ENCODE data around the gene CANT1.

The CANT1 gene

GRCh38 chr17:79007504-79008381 is 1.8 kb downstream of the CANT1 start:
- DNase-seq = no peak

GRCh38 chr17:79006794-79007503 is 2.6 kb downstream of the CANT1 start:
- no peak for DNase-seq

- no peak for DNase-seq
Observed at GRCh38 chr17:79006046-79006445, 3.5 kb downstream of the CANT1 start.

- DNase-seq = peak; percentile 79 to 91 (median 90)
Observed at GRCh38 chr17:79005063-79005861, 4.3 kb downstream of the CANT1 start.

- peak in 1 of 3 experiments; percentile 4 for DNase-seq
Observed at GRCh38 chr17:79003661-79004411, 5.7 kb downstream of the CANT1 start.

GRCh38 chr17:79002796-79003593 is 6.6 kb downstream of the CANT1 start:
- no peak for DNase-seq

DNA sequence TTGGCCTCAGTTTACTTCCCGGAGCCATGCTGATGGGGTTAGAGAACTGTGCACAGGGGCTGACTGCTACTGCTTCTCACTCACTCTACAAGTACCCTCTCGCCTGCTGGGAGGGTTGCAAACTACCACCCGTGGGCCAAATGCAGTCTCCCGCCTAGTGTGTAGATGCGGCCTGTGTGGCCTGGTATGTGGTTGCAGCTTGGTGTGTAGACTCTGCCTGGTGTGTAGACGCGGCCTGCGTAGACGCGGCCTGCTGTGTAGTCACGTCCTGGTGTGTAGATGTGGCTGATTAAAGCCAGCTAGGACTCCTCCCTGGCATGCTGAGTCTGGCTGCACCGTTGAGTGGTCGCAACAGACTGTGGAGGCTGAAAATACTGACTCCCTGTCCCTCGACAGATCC is 7.3 kb downstream of the CANT1 start:
- no peak for DNase-seq

DNA sequence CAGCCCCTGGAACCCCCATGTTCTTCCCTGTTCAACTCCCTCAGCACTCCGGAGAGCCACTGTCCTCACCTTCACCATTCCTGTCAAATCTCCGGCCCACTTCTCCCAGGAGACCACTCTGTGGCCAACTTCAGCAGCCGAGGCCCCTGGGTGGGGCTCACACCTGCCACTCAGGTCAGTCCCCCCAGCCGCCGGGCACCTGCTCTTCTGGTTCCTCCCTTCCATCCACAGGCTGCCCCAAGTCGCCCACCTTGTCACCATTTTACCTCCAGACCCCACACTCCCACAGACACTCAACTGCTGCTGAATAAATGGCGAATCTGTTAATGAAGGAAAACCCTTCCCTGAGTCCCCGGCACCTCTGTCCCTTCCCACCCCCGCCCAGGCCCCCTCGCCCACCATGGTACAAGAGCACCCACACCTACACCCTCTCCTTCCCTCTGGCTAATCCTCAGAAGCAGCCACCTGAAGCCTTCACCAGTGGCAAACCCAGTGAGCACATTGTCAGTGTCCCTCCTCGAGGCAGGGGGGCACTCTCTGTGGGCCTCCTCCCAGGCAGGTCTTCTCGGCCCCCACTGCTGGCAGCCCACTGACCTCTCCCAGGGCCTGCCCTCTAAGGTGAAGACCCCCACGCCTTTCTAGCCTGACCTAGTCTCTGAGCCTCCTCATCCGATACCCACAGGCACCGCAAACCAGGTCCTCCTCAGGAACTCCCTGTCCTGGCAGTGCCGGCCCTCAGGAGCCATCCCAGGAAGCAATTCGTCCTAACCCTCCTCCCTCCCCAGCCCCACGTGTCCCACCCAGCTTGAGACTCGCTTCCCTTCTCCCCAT is 8.2 kb downstream of the CANT1 start:
- DNase-seq = peak in 1 of 3 experiments; percentile 32

DNA sequence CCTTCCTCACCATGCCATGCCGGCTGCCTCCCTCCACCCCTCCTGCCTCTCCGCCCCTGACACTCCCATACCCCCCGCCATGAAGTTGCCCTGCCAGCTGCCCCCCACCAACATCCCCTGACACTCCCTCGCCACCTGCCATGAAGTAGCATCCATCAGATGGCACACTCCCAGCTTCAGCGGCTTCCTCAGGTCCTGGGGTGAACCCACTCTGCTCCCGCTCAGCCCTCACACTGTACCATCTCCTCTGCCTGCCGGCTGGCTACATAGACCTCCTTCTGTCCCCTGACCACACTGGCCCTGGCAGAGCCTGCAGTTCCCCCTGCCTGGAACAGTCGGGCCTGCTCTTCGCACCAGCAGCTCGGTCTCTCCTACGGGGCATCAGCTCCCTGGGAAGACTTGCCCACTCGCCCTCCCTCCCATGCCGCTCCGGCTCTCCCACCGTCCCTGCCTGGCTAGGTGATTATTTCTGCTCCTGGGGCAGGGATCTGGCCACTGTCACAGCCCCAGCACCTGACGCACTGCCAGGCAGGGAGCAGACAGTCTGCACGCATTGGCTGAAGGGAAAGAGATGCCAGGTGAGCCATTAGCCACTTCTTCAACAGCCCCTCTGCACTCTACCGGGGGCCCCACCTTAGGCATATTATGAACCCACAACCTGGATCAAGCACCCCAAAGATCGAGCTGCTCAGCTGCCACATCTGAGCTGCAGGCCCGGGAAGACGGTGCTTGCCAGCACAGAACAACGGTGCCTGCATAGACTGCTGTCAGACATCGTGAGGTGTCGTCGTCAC is 9.0 kb downstream of the CANT1 start:
- no peak for DNase-seq

DNA sequence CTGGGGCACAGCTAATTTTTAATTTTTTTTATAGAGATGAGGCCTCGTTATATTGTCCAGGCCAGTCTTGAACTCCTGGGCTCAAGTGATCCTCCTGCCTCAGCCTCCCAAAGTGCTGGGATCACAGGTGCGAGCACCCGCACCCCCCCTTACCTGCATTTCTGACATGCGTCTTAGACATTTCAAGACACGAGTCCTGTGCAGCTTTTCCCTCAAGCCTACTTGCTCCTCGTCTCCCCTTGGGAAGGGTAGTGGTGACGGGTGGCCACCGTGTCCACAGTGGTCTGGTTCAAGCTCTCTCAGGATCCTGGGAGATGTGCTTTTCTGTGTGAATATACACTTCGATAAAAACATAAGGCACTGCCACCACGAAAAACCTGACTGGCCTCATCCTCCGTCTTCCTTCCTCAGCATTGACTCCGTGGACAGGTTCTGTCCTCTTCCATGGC is 9.6 kb downstream of the CANT1 start:
- no peak for DNase-seq

DNA sequence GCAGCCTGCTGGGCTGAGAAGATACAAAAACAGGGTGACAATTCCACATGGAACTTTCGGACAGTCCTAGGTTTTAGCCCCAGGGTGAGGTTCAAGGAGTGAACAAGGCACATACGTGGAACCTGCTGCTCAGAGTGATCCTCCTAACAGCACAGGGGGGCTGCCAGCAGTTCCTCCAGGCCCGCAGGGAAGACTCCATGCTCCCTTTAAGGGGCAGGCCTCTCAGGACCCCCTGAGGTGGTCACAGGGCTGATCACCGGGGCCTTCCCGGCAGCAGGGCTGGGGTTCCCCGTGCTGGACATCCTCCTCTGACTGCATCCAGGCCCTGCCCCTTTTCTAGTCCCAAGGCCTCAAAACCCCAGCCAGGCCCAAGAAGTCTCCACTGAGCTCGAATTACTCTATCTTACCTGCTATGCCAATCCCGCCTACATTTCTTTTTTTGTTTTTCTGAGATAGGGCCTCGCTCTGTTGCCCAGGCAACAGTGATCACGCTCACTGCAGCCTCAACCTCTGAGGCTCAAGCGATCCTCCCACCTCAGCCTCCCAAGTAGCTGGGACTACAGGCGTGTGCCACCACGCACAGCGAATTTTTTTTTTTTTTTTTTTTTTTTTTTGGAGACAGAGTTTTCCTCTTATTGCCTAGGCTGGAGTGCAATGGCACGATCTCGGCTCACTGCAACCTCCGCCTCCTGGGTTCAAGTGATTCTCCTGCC is 10.4 kb downstream of the CANT1 start:
- DNase-seq = no peak

DNA sequence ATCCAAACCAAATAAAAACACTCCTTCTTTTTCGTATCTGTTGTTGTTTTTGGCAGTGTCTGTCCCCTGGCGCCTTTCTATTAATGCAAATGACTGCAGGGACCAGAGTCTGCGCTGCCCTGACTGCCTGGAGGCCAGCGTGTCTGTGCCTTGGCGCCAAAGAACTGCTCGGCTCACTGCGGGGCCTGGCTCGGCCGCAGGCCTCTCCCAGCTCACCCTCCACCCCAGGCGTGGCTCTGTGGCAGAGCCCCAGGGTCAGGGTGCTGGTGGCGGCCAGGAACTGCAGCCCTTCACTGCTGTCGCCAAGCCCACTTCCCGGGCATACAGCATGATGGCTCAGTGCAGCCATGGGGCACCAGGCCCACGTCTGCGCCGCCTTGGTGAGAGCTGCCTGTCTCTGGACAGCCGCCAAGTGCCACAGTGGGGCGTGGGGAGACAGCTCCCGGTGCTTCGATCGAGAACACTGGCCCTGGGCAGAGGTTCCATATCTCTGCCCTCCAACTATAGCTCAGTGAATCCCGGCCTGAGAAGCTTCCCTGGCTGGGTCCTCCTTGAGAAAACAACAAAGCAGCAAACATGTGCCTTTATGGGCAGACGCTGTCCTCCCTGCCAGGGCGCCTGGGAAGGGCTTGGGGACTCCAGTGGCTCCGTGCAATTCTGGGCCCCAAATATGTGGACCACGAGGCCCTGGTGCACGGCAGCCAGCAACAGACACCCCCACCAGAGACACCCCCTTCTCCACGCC is 11.1 kb downstream of the CANT1 start:
- no peak for DNase-seq

DNA sequence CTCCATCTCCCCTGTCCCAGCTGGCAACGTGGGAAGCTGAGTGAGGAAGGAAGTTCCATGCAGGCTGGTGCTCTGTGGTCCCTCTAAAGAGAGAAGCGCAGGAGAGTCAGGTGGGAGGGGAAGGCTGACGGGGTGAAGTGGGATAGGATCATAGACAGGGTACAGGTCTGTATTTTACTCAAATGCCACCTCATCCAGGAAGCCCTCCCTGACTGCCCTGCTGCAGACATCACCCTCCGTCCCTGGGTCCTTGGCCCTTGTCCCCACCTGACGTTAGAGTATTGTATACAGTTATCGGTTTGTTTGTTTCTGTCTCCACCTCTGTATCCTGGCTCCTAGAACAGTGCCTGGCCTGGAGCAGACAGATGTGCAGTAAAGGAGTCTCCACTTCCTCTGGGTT is 11.7 kb downstream of the CANT1 start:
- DNase-seq = no peak

DNA sequence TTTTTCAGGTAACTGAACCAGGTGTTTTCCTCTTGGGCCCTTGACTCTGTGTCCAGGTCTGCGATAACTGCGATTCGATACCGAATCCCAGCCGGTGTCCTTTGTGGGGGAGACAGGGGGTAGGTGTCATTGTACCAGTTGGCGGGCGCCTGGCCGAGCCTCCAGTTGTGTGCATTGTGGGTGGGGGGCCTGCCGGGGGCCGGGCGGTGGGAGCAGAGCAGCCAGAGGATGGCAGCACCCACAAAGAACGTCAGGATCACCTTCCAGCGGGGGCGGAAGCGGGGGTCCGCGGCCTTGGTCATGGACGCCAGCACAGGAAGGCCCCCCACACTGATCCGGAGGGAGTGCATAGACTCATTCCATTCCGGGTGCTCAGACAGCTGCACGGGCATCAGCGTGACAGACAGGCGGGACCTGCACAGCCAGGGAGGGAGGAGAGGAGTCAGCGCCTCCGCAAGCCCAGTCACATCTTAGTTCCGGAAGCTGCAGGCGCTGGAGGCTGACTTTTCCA is 12.3 kb downstream of the CANT1 start:
- DNase-seq = no peak

- no peak for DNase-seq
Observed at GRCh38 chr17:78996781-78997201, 12.8 kb downstream of the CANT1 start.

DNA sequence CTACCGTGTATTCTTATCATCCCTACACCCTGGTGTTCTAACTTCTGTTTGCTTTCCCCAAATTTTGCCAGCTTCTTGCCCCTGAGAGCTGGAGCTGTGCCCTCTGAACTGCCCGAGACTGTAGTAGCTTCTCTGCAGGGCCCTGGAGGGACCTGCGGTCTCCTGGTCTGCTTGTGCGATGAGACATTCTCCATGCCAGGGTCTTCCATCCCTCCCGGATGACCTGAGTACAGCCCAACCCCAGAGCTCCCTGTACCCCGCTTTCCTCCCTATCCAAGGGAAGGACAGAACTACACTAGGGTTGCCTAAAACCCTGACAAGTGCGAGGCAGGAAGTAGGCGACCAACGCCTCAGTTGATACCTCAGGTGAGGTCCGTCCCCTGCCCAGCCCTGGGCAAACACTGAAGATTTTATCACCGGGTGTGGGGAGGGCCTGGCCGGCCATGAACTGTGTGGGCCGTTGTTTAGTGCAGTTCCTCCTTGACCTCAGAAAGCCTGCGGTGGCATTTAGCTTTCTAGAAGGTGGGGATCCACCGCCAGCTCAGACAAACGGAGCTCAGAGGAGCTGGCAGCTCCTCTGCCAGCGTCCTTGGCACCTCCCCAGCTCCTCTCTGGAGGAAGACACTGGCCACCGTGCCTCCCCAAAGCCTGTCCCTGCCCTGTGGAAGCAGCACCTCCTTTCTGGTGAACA is 13.7 kb downstream of the CANT1 start:
- DNase-seq = no peak

DNA sequence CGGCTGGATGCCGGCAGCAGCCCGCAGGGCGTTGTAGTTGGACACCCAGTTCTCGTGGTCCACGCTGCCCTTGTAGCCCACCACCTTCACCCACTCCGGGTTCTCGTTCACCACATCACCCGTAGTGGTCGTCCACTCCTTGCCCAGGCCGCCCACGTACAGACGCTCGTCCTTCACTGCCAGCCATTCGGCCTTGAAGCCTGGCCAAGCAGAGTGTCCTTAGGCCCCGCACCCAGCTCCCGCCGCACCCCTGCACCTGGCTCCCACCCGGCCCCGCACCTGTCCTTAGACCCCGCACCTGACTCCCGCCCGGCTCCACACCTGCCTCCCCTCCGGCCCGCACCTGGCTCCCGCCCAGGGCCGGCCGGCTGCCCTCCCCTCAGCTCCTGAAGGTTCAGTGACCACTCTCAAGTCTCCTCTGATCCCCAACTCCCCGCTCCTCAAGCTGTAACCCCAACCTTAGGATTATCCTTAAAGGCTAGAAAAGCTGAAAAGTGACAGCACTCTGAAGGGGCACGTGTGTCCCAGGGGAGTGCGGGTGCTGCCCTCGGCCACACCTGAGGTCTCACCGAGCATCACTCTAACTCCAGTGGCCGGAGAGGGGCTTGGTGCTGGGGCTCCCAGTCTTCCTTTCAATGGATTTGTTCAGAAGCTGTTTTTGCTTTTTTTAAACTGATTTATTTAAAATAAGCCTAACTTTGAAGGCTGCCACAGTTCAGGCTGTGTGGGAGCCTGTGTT is 14.4 kb downstream of the CANT1 start:
- no peak for DNase-seq
